ENCODE data around the gene SUGCT.

Gene SUGCT

GRCh38 chr7:40525764-40526163, 391.0 kb downstream of the SUGCT start:
- no peak for DNase-seq (ENCODE audit: low read depth)
- no peak overlapping the region for H3K4me3 ChIP-seq (ENCODE audit: low read depth, low read length)
- TF ChIP-seq, protein P1, sequence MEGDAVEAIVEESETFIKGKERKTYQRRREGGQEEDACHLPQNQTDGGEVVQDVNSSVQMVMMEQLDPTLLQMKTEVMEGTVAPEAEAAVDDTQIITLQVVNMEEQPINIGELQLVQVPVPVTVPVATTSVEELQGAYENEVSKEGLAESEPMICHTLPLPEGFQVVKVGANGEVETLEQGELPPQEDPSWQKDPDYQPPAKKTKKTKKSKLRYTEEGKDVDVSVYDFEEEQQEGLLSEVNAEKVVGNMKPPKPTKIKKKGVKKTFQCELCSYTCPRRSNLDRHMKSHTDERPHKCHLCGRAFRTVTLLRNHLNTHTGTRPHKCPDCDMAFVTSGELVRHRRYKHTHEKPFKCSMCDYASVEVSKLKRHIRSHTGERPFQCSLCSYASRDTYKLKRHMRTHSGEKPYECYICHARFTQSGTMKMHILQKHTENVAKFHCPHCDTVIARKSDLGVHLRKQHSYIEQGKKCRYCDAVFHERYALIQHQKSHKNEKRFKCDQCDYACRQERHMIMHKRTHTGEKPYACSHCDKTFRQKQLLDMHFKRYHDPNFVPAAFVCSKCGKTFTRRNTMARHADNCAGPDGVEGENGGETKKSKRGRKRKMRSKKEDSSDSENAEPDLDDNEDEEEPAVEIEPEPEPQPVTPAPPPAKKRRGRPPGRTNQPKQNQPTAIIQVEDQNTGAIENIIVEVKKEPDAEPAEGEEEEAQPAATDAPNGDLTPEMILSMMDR (conservative IDR thresholded peaks at IDR 0.05; ENCODE audit: low read depth, low read length), result no peak

GRCh38 chr7:40526951-40527715, 392.3 kb downstream of the SUGCT start:
- TF ChIP-seq, protein P1 (conservative IDR thresholded peaks at IDR 0.05; ENCODE audit: low read depth, low read length), result no peak
- DNase-seq (ENCODE audit: low read depth), result no peak
- no peak overlapping the region for H3K4me3 ChIP-seq (ENCODE audit: low read depth, low read length)

GRCh38 chr7:40527723-40528122, 392.9 kb downstream of the SUGCT start:
- DNase-seq (ENCODE audit: low read depth), result no peak
- H3K4me3 ChIP-seq (ENCODE audit: low read depth, low read length), result no peak overlapping the region
- TF ChIP-seq, protein P1 (conservative IDR thresholded peaks at IDR 0.05; ENCODE audit: low read depth, low read length), result no peak

- TF ChIP-seq, protein P1 (conservative IDR thresholded peaks at IDR 0.05; ENCODE audit: low read depth, low read length), result no peak
- DNase-seq (ENCODE audit: low read depth), result peak; percentile 69
Observed at GRCh38 chr7:40530292-40530691, 395.5 kb downstream of the SUGCT start.

DNA sequence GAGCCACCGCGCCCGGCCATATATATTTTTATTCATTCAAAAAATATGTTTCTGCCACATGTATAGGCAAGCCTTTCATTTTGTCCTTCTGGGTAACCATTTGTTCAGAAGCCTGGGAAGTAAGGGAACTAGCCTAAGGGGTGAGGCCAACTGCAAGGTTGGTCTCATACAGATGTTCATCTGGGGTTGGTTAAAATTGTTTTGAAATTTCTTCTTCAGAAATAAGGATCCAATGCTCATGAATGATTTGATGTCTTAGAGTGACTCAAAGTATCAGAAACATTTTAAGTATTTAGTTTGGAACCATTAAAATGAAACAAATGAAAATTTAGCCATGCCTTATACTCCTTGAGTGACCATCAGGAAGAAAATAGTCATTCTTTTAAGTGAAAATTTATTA, 397.2 kb downstream of the SUGCT start:
- no peak overlapping the region for H3K4me3 ChIP-seq (ENCODE audit: low read depth, low read length)
- DNase-seq (ENCODE audit: low read depth), result no peak
- TF ChIP-seq, protein P1 (conservative IDR thresholded peaks at IDR 0.05; ENCODE audit: low read depth, low read length), result no peak

More at GRCh38 chr7:40530292-40530691, 395.5 kb downstream of the SUGCT start:
- no peak overlapping the region for H3K4me3 ChIP-seq (ENCODE audit: low read depth, low read length)

DNA sequence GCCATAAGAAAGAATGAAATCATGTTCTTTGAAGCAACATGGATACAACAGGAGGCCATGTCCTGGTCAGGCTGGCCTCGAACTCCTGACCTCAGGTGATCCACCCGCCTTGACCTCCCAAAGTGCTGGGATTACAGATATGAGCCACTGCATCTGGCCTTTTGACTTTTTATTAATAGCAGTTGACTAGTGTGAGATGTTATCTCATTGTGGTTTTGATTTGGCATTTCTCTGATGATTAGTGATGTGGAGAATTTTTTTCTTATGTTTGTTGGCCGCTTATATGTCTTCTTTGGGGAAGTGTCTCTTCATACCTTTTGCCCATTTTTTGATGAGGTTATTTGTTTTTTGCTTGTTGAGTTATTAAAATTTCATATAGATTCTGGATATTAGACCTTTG, 400.9 kb downstream of the SUGCT start:
- no peak for DNase-seq (ENCODE audit: low read depth)
- H3K4me3 ChIP-seq (ENCODE audit: low read depth, low read length), result no peak overlapping the region
- TF ChIP-seq, protein P1 (conservative IDR thresholded peaks at IDR 0.05; ENCODE audit: low read depth, low read length), result no peak

- TF ChIP-seq, protein P1 (conservative IDR thresholded peaks at IDR 0.05; ENCODE audit: low read depth, low read length), result no peak
- H3K4me3 ChIP-seq (ENCODE audit: low read depth, low read length), result no peak overlapping the region
- DNase-seq (ENCODE audit: low read depth), result no peak
Observed at GRCh38 chr7:40536421-40536820, 401.6 kb downstream of the SUGCT start.

Measured in choroid plexus epithelial cell (primary cell).